ENCODE measurements around the gene TRIM28. TPM values are rescaled to one million over a fixed set of nuclear protein-coding genes. Genes with fewer than 3 reads are reported as not detected.

TRIM28 gene
- total RNA-seq, 1 donor from 2014 or later = 274 TPM

GRCh38 chr19:58579473-58580142, 35.7 kb downstream of the TRIM28 start:
- H3K27me3 ChIP-seq = no peaks in the 10 kb centered on the region
- H3K27ac ChIP-seq = no peak overlapping the region
- TF ChIP-seq POLR2A (IDR thresholded peaks at IDR 0.05) = no peak
- no peak for TF ChIP-seq POLR2AphosphoS5 (IDR thresholded peaks at IDR 0.05; ENCODE audit: insufficient read depth in 1 of 2, low read depth in 1 of 2)
- TF ChIP-seq, protein P1, sequence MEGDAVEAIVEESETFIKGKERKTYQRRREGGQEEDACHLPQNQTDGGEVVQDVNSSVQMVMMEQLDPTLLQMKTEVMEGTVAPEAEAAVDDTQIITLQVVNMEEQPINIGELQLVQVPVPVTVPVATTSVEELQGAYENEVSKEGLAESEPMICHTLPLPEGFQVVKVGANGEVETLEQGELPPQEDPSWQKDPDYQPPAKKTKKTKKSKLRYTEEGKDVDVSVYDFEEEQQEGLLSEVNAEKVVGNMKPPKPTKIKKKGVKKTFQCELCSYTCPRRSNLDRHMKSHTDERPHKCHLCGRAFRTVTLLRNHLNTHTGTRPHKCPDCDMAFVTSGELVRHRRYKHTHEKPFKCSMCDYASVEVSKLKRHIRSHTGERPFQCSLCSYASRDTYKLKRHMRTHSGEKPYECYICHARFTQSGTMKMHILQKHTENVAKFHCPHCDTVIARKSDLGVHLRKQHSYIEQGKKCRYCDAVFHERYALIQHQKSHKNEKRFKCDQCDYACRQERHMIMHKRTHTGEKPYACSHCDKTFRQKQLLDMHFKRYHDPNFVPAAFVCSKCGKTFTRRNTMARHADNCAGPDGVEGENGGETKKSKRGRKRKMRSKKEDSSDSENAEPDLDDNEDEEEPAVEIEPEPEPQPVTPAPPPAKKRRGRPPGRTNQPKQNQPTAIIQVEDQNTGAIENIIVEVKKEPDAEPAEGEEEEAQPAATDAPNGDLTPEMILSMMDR (IDR thresholded peaks at IDR 0.05) = no peak
- intact Hi-C loops (cut with DNase I) = no loop called here
- H3K4me3 ChIP-seq = no peak overlapping the region
- H3K36me3 ChIP-seq = peaks cover 0 to 25% of the 10 kb centered on the region in 2 donors
- H3K4me1 ChIP-seq = peaks cover 28% of the 10 kb centered on the region
- no peaks in the 10 kb centered on the region for H3K9me3 ChIP-seq
- DNase-seq (ENCODE audit: extremely low spot score in 2 of 2) = no peak

- H3K4me3 ChIP-seq = no peak overlapping the region
- no peaks in the 10 kb centered on the region for H3K27me3 ChIP-seq
- H3K4me1 ChIP-seq = peaks cover 18% of the 10 kb centered on the region
- TF ChIP-seq POLR2AphosphoS5 (IDR thresholded peaks at IDR 0.05; ENCODE audit: insufficient read depth in 1 of 2, low read depth in 1 of 2) (peak; percentile 29 to 63), POLR2A (IDR thresholded peaks at IDR 0.05) (no peak)
- TF ChIP-seq, protein P1 (IDR thresholded peaks at IDR 0.05) = peak; percentile 49 to 81 (median 59)
- H3K9me3 ChIP-seq = no peaks in the 10 kb centered on the region
- DNase-seq (ENCODE audit: extremely low spot score in 2 of 2) = peak in 1 of 2 donors; percentile 90
- intact Hi-C loops (cut with DNase I) = no loop called here
- no peak overlapping the region for H3K27ac ChIP-seq
- peaks cover 0 to 25% of the 10 kb centered on the region in 2 donors for H3K36me3 ChIP-seq
These were observed 37.6 kb downstream of the TRIM28 start for GRCh38 chr19:58581227-58582141.

- intact Hi-C loops (cut with DNase I) = no loop called here
These were observed 39.1 kb downstream of the TRIM28 start for GRCh38 chr19:58582985-58583384.

DNA sequence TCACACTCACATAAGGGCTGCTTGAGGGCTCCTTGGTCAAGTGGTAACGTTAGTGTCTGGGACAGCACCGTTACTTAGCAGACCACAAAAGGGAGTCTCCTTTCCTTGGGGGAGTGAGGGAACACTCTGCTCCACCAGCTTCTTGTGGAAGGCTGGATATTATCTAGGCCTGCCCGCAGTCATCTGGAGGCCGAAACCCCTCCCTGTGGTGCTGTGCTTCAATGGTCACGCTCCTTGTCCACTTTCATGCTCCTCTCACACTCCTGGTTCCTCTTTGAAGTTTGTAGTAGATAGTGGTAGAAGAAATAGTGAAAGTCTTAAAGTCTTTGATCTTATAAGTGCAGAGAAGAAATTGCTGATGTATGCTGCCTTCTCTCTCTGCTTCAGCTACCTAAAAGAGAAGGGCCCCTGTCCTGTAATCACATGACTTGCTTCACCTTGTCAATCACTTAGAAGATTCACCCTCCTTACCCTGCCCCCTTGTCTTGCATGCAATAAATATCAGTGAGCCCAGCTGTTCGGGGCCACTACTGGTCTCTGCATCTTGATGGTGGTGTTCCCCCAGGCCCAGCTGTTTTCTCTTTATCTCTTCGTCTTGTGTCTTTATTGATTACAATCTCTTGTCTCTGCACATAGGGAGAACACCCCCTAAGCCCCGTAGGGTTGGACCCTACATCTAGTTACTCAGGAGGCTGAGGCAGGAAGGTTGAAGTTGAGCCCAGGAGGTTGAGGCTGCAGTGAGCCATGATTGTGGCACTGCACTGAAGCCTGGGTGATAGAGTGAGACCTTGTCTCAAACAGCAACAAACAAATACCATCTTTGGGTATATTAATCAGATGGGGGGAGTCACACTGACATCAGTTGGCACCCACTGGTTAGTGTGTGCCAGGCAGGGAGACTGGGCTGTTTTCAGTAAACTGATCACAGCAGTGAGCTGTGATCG, 40.9 kb downstream of the TRIM28 start:
- intact Hi-C loops (cut with DNase I) = no loop called here
- TF ChIP-seq POLR2AphosphoS5 (IDR thresholded peaks at IDR 0.05; ENCODE audit: insufficient read depth in 1 of 2, low read depth in 1 of 2) (no peak), POLR2A (IDR thresholded peaks at IDR 0.05) (no peak)
- TF ChIP-seq, protein P1 (IDR thresholded peaks at IDR 0.05) = no peak
- DNase-seq (ENCODE audit: extremely low spot score in 2 of 2) = no peak
- H3K27ac ChIP-seq = no peak overlapping the region
- no peaks in the 10 kb centered on the region for H3K9me3 ChIP-seq
- no peaks in the 10 kb centered on the region for H3K4me1 ChIP-seq
- no peaks in the 10 kb centered on the region for H3K27me3 ChIP-seq
- H3K36me3 ChIP-seq = peaks cover 0 to 25% of the 10 kb centered on the region in 2 donors
- no peak overlapping the region for H3K4me3 ChIP-seq

More at GRCh38 chr19:58582985-58583384, 39.1 kb downstream of the TRIM28 start:
- Histone ChIP-seq H3K9me3 (no peaks in the 10 kb centered on the region), H3K4me1 (peaks cover 3% of the 10 kb centered on the region), H3K27me3 (no peaks in the 10 kb centered on the region), H3K4me3 (no peak overlapping the region), H3K36me3 (peaks cover 0 to 25% of the 10 kb centered on the region in 2 donors), H3K27ac (no peak overlapping the region)
- DNase-seq (ENCODE audit: extremely low spot score in 2 of 2) = no peak
- TF ChIP-seq, protein P1 (IDR thresholded peaks at IDR 0.05) = no peak
- TF ChIP-seq POLR2A (IDR thresholded peaks at IDR 0.05) (no peak), POLR2AphosphoS5 (IDR thresholded peaks at IDR 0.05; ENCODE audit: insufficient read depth in 1 of 2, low read depth in 1 of 2) (no peak)
